ENCODE measurements around the gene MAT1A.

MAT1A gene

GRCh38 chr10:80289451-80290287 is at the start of gene MAT1A:
TSS of gene MAT1A (minus strand) at chr10:80289658. CDS start at chr10:80289423, 235 bp downstream.
- H3K4me3 ChIP-seq (ENCODE audit: control insufficient read depth, low read depth, low read length) = no peak within 1 kb of the TSS
- TF ChIP-seq, protein P1, sequence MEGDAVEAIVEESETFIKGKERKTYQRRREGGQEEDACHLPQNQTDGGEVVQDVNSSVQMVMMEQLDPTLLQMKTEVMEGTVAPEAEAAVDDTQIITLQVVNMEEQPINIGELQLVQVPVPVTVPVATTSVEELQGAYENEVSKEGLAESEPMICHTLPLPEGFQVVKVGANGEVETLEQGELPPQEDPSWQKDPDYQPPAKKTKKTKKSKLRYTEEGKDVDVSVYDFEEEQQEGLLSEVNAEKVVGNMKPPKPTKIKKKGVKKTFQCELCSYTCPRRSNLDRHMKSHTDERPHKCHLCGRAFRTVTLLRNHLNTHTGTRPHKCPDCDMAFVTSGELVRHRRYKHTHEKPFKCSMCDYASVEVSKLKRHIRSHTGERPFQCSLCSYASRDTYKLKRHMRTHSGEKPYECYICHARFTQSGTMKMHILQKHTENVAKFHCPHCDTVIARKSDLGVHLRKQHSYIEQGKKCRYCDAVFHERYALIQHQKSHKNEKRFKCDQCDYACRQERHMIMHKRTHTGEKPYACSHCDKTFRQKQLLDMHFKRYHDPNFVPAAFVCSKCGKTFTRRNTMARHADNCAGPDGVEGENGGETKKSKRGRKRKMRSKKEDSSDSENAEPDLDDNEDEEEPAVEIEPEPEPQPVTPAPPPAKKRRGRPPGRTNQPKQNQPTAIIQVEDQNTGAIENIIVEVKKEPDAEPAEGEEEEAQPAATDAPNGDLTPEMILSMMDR (conservative IDR thresholded peaks at IDR 0.05; ENCODE audit: control insufficient read depth, insufficient read depth, low read depth, low read length) = no peak
- peak; percentile 4 for DNase-seq (ENCODE audit: low read depth)

- no peak overlapping the region for H3K4me3 ChIP-seq (ENCODE audit: control insufficient read depth, low read depth, low read length)
- DNase-seq (ENCODE audit: low read depth) = no peak
- TF ChIP-seq, protein P1 (conservative IDR thresholded peaks at IDR 0.05; ENCODE audit: control insufficient read depth, insufficient read depth, low read depth, low read length) = no peak
Measured at GRCh38 chr10:80333983-80334382, 44.5 kb upstream of the MAT1A start.

- H3K4me3 ChIP-seq (ENCODE audit: control insufficient read depth, low read depth, low read length) = no peak overlapping the region
- no peak for DNase-seq (ENCODE audit: low read depth)
- TF ChIP-seq, protein P1 (conservative IDR thresholded peaks at IDR 0.05; ENCODE audit: control insufficient read depth, insufficient read depth, low read depth, low read length) = no peak
Measured at GRCh38 chr10:80324891-80325364, 35.5 kb upstream of the MAT1A start.

- TF ChIP-seq, protein P1 (conservative IDR thresholded peaks at IDR 0.05; ENCODE audit: control insufficient read depth, insufficient read depth, low read depth, low read length) = no peak
- H3K4me3 ChIP-seq (ENCODE audit: control insufficient read depth, low read depth, low read length) = no peak overlapping the region
- peak; percentile 46 for DNase-seq (ENCODE audit: low read depth)
Measured at GRCh38 chr10:80324086-80324485, 34.6 kb upstream of the MAT1A start.

- no peak for DNase-seq (ENCODE audit: low read depth)
- TF ChIP-seq, protein P1 (conservative IDR thresholded peaks at IDR 0.05; ENCODE audit: control insufficient read depth, insufficient read depth, low read depth, low read length) = no peak
- no peak overlapping the region for H3K4me3 ChIP-seq (ENCODE audit: control insufficient read depth, low read depth, low read length)
Measured at GRCh38 chr10:80323311-80323710, 33.9 kb upstream of the MAT1A start.

DNA sequence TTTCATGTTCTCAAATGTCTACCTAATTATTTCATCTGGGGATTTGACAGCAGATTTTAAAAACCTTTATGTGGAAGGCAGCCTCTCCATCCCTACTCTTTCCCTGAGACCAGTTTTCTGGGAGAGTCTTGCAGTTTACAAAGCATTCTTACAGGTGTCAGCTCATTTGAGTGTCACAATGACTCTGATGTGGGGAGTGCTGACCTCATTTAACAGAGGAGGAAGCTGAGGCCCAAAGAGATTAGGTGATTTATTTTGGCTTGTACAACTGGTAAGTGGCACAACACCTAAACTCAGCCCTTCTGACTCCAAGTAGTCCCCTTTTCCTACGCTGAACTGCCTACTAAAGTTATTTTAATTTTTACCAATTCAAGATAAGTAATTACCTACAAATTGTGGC is 33.3 kb upstream of the MAT1A start:
- no peak overlapping the region for H3K4me3 ChIP-seq (ENCODE audit: control insufficient read depth, low read depth, low read length)
- TF ChIP-seq, protein P1 (conservative IDR thresholded peaks at IDR 0.05; ENCODE audit: control insufficient read depth, insufficient read depth, low read depth, low read length) = no peak
- no peak for DNase-seq (ENCODE audit: low read depth)

Measured in fibroblast of mammary gland (primary cell).